ENCODE data around the gene VWCE. TPM values are rescaled to one million over a fixed set of nuclear protein-coding genes. Genes with fewer than 3 reads are reported as not detected.
"Not testable (repeated sequence)": the region's sequence is repeated elsewhere in the genome, so short reads cannot be mapped to it uniquely, and the experiment has no call there.

VWCE gene
- total and polyA plus RNA-seq, 5 donors from 2014 or later, result 0.94 TPM; not detected in 4

- DNase-seq; H3K4me3 Mint-ChIP-seq; H3K4me1 Mint-ChIP-seq; H3K9me3 ChIP-seq (ENCODE audit: control insufficient read depth in 2 of 2, low read length in 2 of 2); H3K27ac ChIP-seq (ENCODE audit: insufficient read depth, low read length, poor library complexity, severe bottlenecking); H3K27me3 ChIP-seq (ENCODE audit: control insufficient read depth, insufficient read depth, low read length); H3K27me3 Mint-ChIP-seq; H3K27ac Mint-ChIP-seq; H3K9me3 Mint-ChIP-seq; ATAC-seq (ENCODE audit: low read depth in 2 of 2); H3K36me3 ChIP-seq (ENCODE audit: control insufficient read depth, insufficient read depth, low read length); H3K36me3 Mint-ChIP-seq; H3K4me3 ChIP-seq (ENCODE audit: low read depth, low read length); H3K4me1 ChIP-seq (ENCODE audit: control insufficient read depth, insufficient read depth, low read length, poor library complexity, severe bottlenecking): not testable (repeated sequence)
Measured at GRCh38 chr11:61240875-61241274, 54.2 kb downstream of the VWCE start, which contains the start of gene PGA5. Gene PGA5 (plus strand): TSS chr11:61241175. CDS start chr11:61241227, 52 bp downstream.

- ATAC-seq (ENCODE audit: low read depth in 2 of 2); H3K4me3 Mint-ChIP-seq; H3K4me1 ChIP-seq (ENCODE audit: control insufficient read depth, insufficient read depth, low read length, poor library complexity, severe bottlenecking); H3K4me3 ChIP-seq (ENCODE audit: low read depth, low read length); H3K9me3 Mint-ChIP-seq; H3K36me3 Mint-ChIP-seq; DNase-seq; H3K4me1 Mint-ChIP-seq; H3K36me3 ChIP-seq (ENCODE audit: control insufficient read depth, insufficient read depth, low read length); H3K27me3 Mint-ChIP-seq; H3K27ac Mint-ChIP-seq; H3K9me3 ChIP-seq (ENCODE audit: control insufficient read depth in 2 of 2, low read length in 2 of 2); H3K27me3 ChIP-seq (ENCODE audit: control insufficient read depth, insufficient read depth, low read length); H3K27ac ChIP-seq (ENCODE audit: insufficient read depth, low read length, poor library complexity, severe bottlenecking): not testable (repeated sequence)
Measured at GRCh38 chr11:61240288-61240687, 54.8 kb downstream of the VWCE start.

GRCh38 chr11:61237130-61237529 lies 58.0 kb downstream of the VWCE start:
- not testable (repeated sequence) for H3K27ac Mint-ChIP-seq; H3K9me3 Mint-ChIP-seq; H3K4me3 ChIP-seq (ENCODE audit: low read depth, low read length); DNase-seq; H3K36me3 ChIP-seq (ENCODE audit: control insufficient read depth, insufficient read depth, low read length); H3K4me1 ChIP-seq (ENCODE audit: control insufficient read depth, insufficient read depth, low read length, poor library complexity, severe bottlenecking); H3K4me3 Mint-ChIP-seq; ATAC-seq (ENCODE audit: low read depth in 2 of 2); H3K4me1 Mint-ChIP-seq; H3K27ac ChIP-seq (ENCODE audit: insufficient read depth, low read length, poor library complexity, severe bottlenecking); H3K36me3 Mint-ChIP-seq; H3K27me3 Mint-ChIP-seq; H3K9me3 ChIP-seq (ENCODE audit: control insufficient read depth in 2 of 2, low read length in 2 of 2); H3K27me3 ChIP-seq (ENCODE audit: control insufficient read depth, insufficient read depth, low read length)

GRCh38 chr11:61232548-61233145 lies 62.5 kb downstream of the VWCE start:
- H3K4me3 ChIP-seq (ENCODE audit: low read depth, low read length); H3K9me3 Mint-ChIP-seq; ATAC-seq (ENCODE audit: low read depth in 2 of 2); H3K4me3 Mint-ChIP-seq; H3K27me3 Mint-ChIP-seq; H3K36me3 Mint-ChIP-seq; H3K9me3 ChIP-seq (ENCODE audit: control insufficient read depth in 2 of 2, low read length in 2 of 2); H3K36me3 ChIP-seq (ENCODE audit: control insufficient read depth, insufficient read depth, low read length); H3K27ac Mint-ChIP-seq; DNase-seq; H3K27ac ChIP-seq (ENCODE audit: insufficient read depth, low read length, poor library complexity, severe bottlenecking); H3K4me1 ChIP-seq (ENCODE audit: control insufficient read depth, insufficient read depth, low read length, poor library complexity, severe bottlenecking); H3K4me1 Mint-ChIP-seq; H3K27me3 ChIP-seq (ENCODE audit: control insufficient read depth, insufficient read depth, low read length): not testable (repeated sequence)

- not testable (repeated sequence) for H3K27ac ChIP-seq (ENCODE audit: insufficient read depth, low read length, poor library complexity, severe bottlenecking); H3K9me3 Mint-ChIP-seq; DNase-seq; H3K9me3 ChIP-seq (ENCODE audit: control insufficient read depth in 2 of 2, low read length in 2 of 2); H3K27me3 Mint-ChIP-seq; H3K4me1 ChIP-seq (ENCODE audit: control insufficient read depth, insufficient read depth, low read length, poor library complexity, severe bottlenecking); H3K27ac Mint-ChIP-seq; ATAC-seq (ENCODE audit: low read depth in 2 of 2); H3K36me3 Mint-ChIP-seq; H3K4me3 ChIP-seq (ENCODE audit: low read depth, low read length); H3K27me3 ChIP-seq (ENCODE audit: control insufficient read depth, insufficient read depth, low read length); H3K36me3 ChIP-seq (ENCODE audit: control insufficient read depth, insufficient read depth, low read length); H3K4me1 Mint-ChIP-seq; H3K4me3 Mint-ChIP-seq
Measured at GRCh38 chr11:61231585-61231984, 63.5 kb downstream of the VWCE start.

GRCh38 chr11:61231033-61231432 lies 64.1 kb downstream of the VWCE start:
- not testable (repeated sequence) for H3K27ac Mint-ChIP-seq; H3K27ac ChIP-seq (ENCODE audit: insufficient read depth, low read length, poor library complexity, severe bottlenecking); H3K4me3 ChIP-seq (ENCODE audit: low read depth, low read length); H3K9me3 Mint-ChIP-seq; H3K4me3 Mint-ChIP-seq; H3K4me1 Mint-ChIP-seq; ATAC-seq (ENCODE audit: low read depth in 2 of 2); H3K27me3 ChIP-seq (ENCODE audit: control insufficient read depth, insufficient read depth, low read length); H3K36me3 ChIP-seq (ENCODE audit: control insufficient read depth, insufficient read depth, low read length); DNase-seq; H3K9me3 ChIP-seq (ENCODE audit: control insufficient read depth in 2 of 2, low read length in 2 of 2); H3K36me3 Mint-ChIP-seq; H3K27me3 Mint-ChIP-seq; H3K4me1 ChIP-seq (ENCODE audit: control insufficient read depth, insufficient read depth, low read length, poor library complexity, severe bottlenecking)

GRCh38 chr11:61229458-61229857 lies 65.7 kb downstream of the VWCE start:
- not testable (repeated sequence) for H3K4me3 ChIP-seq (ENCODE audit: low read depth, low read length); H3K4me3 Mint-ChIP-seq; H3K4me1 Mint-ChIP-seq; H3K27me3 ChIP-seq (ENCODE audit: control insufficient read depth, insufficient read depth, low read length); H3K27ac ChIP-seq (ENCODE audit: insufficient read depth, low read length, poor library complexity, severe bottlenecking); H3K27ac Mint-ChIP-seq; H3K36me3 ChIP-seq (ENCODE audit: control insufficient read depth, insufficient read depth, low read length); DNase-seq; H3K36me3 Mint-ChIP-seq; ATAC-seq (ENCODE audit: low read depth in 2 of 2); H3K27me3 Mint-ChIP-seq; H3K9me3 ChIP-seq (ENCODE audit: control insufficient read depth in 2 of 2, low read length in 2 of 2); H3K4me1 ChIP-seq (ENCODE audit: control insufficient read depth, insufficient read depth, low read length, poor library complexity, severe bottlenecking); H3K9me3 Mint-ChIP-seq

GRCh38 chr11:61226457-61227137 lies 68.5 kb downstream of the VWCE start:
- H3K36me3 ChIP-seq (ENCODE audit: control insufficient read depth, insufficient read depth, low read length); ATAC-seq (ENCODE audit: low read depth in 2 of 2); H3K4me1 Mint-ChIP-seq; H3K27me3 ChIP-seq (ENCODE audit: control insufficient read depth, insufficient read depth, low read length); H3K4me1 ChIP-seq (ENCODE audit: control insufficient read depth, insufficient read depth, low read length, poor library complexity, severe bottlenecking); DNase-seq; H3K27me3 Mint-ChIP-seq; H3K9me3 Mint-ChIP-seq; H3K27ac Mint-ChIP-seq; H3K4me3 Mint-ChIP-seq; H3K36me3 Mint-ChIP-seq; H3K9me3 ChIP-seq (ENCODE audit: control insufficient read depth in 2 of 2, low read length in 2 of 2); H3K4me3 ChIP-seq (ENCODE audit: low read depth, low read length); H3K27ac ChIP-seq (ENCODE audit: insufficient read depth, low read length, poor library complexity, severe bottlenecking): not testable (repeated sequence)
